PC-9 (cell line): ENCODE results near the gene MECP2. TPM values are rescaled to one million over a fixed set of nuclear protein-coding genes. Genes with fewer than 3 reads are reported as not detected.

ENCODE experiments used
- BruUV-seq: library from RNA; stranded (reverse); fragments of 400-500 nt; replicated peaks from 2 replicates; lab custom pipeline; 2021; lab: Mats Ljungman, UMichigan
- CTCF ChIA-PET: fragments of 300-600 bp; sonication (Branson Sonifier 250); formaldehyde crosslinking; loops from one replicate; lab custom pipeline; 2022; ENCODE audit warnings: antibody characterized with exemption; lab: Charles Lee
- POLR2A ChIA-PET: fragments of 300-600 bp; sonication (Branson Sonifier 250); formaldehyde crosslinking; loops from one replicate; lab custom pipeline; 2022; ENCODE audit warnings: antibody characterized with exemption; ENCODE audit not compliant: unreplicated experiment; lab: Charles Lee
- DNase-seq, 2 experiments: peaks; one replicate each; pipeline versions ENCODE4 v3.0.0 to v3.0.0-alpha.2; 2015 to 2022; ENCODE audit warnings: mixed read lengths in 1 of 2
- H2AFZ ChIP-seq: fragments of 200-600 bp; sonication (generic); 2 replicates; pipeline ENCODE4 v1.8.1; 2017; ENCODE audit warnings: antibody characterized with exemption
- H3F3A ChIP-seq: fragments of 200-600 bp; sonication (generic); 2 replicates; pipeline ENCODE4 v1.8.1; 2017; ENCODE audit warnings: antibody characterized with exemption, mild to moderate bottlenecking, low read depth; ENCODE audit not compliant: insufficient read depth
- H3K27ac ChIP-seq: fragments of 200-600 bp; sonication (generic); 2 replicates; pipeline ENCODE4 v1.6.1; 2016; ENCODE audit warnings: mixed run types
- H3K27me3 ChIP-seq: fragments of 200-600 bp; sonication (generic); 2 replicates; pipeline ENCODE4 v1.6.1; 2016; ENCODE audit warnings: low read depth, mixed run types; ENCODE audit not compliant: insufficient read depth
- H3K36me3 ChIP-seq: fragments of 200-600 bp; sonication (generic); 2 replicates; pipeline ENCODE4 v1.6.1; 2016; ENCODE audit warnings: low read depth, mixed run types
- H3K4me1 ChIP-seq: fragments of 200-600 bp; sonication (generic); replicated peaks from 2 replicates; pipeline ENCODE4 v1.6.1; 2016; ENCODE audit warnings: mixed run types; ENCODE audit not compliant: insufficient read depth
- H3K4me2 ChIP-seq: fragments of 200-600 bp; sonication (generic); 2 replicates; pipeline ENCODE4 v1.6.1; 2017; ENCODE audit warnings: mixed run types
- H3K4me3 ChIP-seq: fragments of 200-600 bp; sonication (generic); 2 replicates; pipeline ENCODE4 v1.6.1; 2016; ENCODE audit warnings: mixed run types
- H3K79me2 ChIP-seq: fragments of 200-600 bp; sonication (generic); 2 replicates; pipeline ENCODE4 v1.6.1; 2017; ENCODE audit warnings: low read depth, mixed run types
- H3K9me2 ChIP-seq: fragments of 200-600 bp; sonication (generic); 2 replicates; pipeline ENCODE4 v1.8.1; 2017; ENCODE audit warnings: mild to moderate bottlenecking; ENCODE audit not compliant: insufficient read depth
- H3K9me3 ChIP-seq: fragments of 200-600 bp; sonication (generic); 2 replicates; pipeline ENCODE4 v1.8.1; 2016; ENCODE audit warnings: low read depth; ENCODE audit not compliant: insufficient read depth
- H4K20me1 ChIP-seq: fragments of 200-600 bp; sonication (generic); 2 replicates; pipeline ENCODE4 v1.8.1; 2017; ENCODE audit not compliant: insufficient read depth
- CTCF ChIP-seq: fragments of 200-600 bp; sonication (generic); conservative IDR thresholded peaks from 2 replicates; pipeline ENCODE4 v1.6.1; 2017; ENCODE audit warnings: mixed run types, antibody characterized with exemption, mild to moderate bottlenecking, moderate library complexity
- EZH2 ChIP-seq: fragments of 200-600 bp; sonication (generic); IDR thresholded peaks from 2 replicates; pipeline ENCODE4 v1.8.0; 2017; ENCODE audit warnings: antibody characterized with exemption, low read depth
- intact Hi-C: fragments of 100-400 bp; cut with micrococcal nuclease; formaldehyde crosslinking; loops from one replicate; pipeline ENCODE4 v1.10.0; 2022; ENCODE audit not compliant: unreplicated experiment
- total RNA-seq: library from RNA; stranded (reverse); gene quantifications from 2 replicates; pipeline ENCODE4 v1.2.3, GENCODE V29; 2021

The MECP2 gene
- total RNA-seq, 1 experiment from 2014 or later, result 85.6 TPM

- Histone ChIP-seq H3K4me3 (no peak overlapping the region), H3K27ac (no peak overlapping the region), H2AFZ (no peak overlapping the region), H3K36me3 (no peaks in the 10 kb centered on the region), H3K27me3 (no peaks in the 10 kb centered on the region), H3K79me2 (no peaks in the 10 kb centered on the region), H3K9me3 (no peaks in the 10 kb centered on the region), H3K4me1 (no peaks in the 10 kb centered on the region), H3K9me2 (no peaks in the 10 kb centered on the region), H3F3A (no peaks in the 10 kb centered on the region), H3K4me2 (no peak overlapping the region), H4K20me1 (no peaks in the 10 kb centered on the region)
- POLR2A ChIA-PET, result interaction anchor here (0.5 to 0.6 kb wide), 2 partner anchors 164 to 310 kb away, joined by 3 read pairs; no protein-coding TSS in a partner anchor
- intact Hi-C loops, result no loop called here
- CTCF ChIA-PET, result no interaction called here
- no TSS peak for BruUV-seq
- DNase-seq, result no peak
- no peak for TF ChIP-seq EZH2
- TF ChIP-seq CTCF, result no peak
Measured at GRCh38 chrX:154132366-154132765, 34.8 kb upstream of the MECP2 start.

GRCh38 chrX:154131955-154132354 lies 34.4 kb upstream of the MECP2 start:
- Histone ChIP-seq H2AFZ (no peak overlapping the region), H3K27me3 (no peaks in the 10 kb centered on the region), H3K79me2 (no peaks in the 10 kb centered on the region), H3K4me1 (no peaks in the 10 kb centered on the region), H3K9me3 (no peaks in the 10 kb centered on the region), H3K9me2 (no peaks in the 10 kb centered on the region), H3K4me3 (no peak overlapping the region), H3K27ac (no peak overlapping the region), H3F3A (no peaks in the 10 kb centered on the region), H3K36me3 (no peaks in the 10 kb centered on the region), H3K4me2 (no peak overlapping the region), H4K20me1 (no peaks in the 10 kb centered on the region)
- ChIA-PET CTCF (interaction anchor here (0.7 kb wide), 1 partner anchor 105 kb away, joined by 3 read pairs; no protein-coding TSS in a partner anchor), POLR2A (interaction anchor here (0.6 kb wide), 1 partner anchor 163 kb away, joined by 3 read pairs; no protein-coding TSS in a partner anchor)
- no peak for TF ChIP-seq EZH2
- TF ChIP-seq CTCF, result no peak
- BruUV-seq, result no TSS peak
- no peak for DNase-seq
- intact Hi-C loops, result no loop called here

GRCh38 chrX:154126101-154126500 lies 28.6 kb upstream of the MECP2 start:
- POLR2A ChIA-PET, result no interaction called here
- CTCF ChIA-PET, result interaction anchor here (0.8 kb wide), 1 partner anchor 10 kb away, joined by 3 read pairs; no protein-coding TSS in a partner anchor
- Histone ChIP-seq H2AFZ (no peak overlapping the region), H3K4me1 (peaks cover 39% of the 10 kb centered on the region), H3K79me2 (no peaks in the 10 kb centered on the region), H3K36me3 (no peaks in the 10 kb centered on the region), H4K20me1 (no peaks in the 10 kb centered on the region), H3F3A (peaks cover 35% of the 10 kb centered on the region), H3K4me3 (no peak overlapping the region), H3K4me2 (no peak overlapping the region), H3K27me3 (no peaks in the 10 kb centered on the region), H3K27ac (no peak overlapping the region), H3K9me3 (no peaks in the 10 kb centered on the region), H3K9me2 (no peaks in the 10 kb centered on the region)
- no peak for TF ChIP-seq CTCF
- no peak for TF ChIP-seq EZH2
- intact Hi-C loops, result no loop called here
- BruUV-seq, result no TSS peak
- DNase-seq, result no peak
